PC-3 (cell line): ENCODE results near the gene BTBD6. TPM values are rescaled to one million over a fixed set of nuclear protein-coding genes. Genes with fewer than 3 reads are reported as not detected.

Source experiments
- ATAC-seq: fragments of 200-7000 bp; cut with Tn5 transposase; 2 replicates; pipeline ENCODE4 v1.9.1; 2020; ENCODE audit warnings: mild to moderate bottlenecking, moderate library complexity
- BruUV-seq: library from RNA; stranded (reverse); fragments of 400-500 nt; replicated peaks from 2 replicates; lab custom pipeline; 2021; lab: Mats Ljungman, UMichigan
- CTCF ChIA-PET: fragments of 300-600 bp; sonication (Branson Sonifier 250); formaldehyde crosslinking; loops from one replicate; lab custom pipeline; 2022; ENCODE audit warnings: antibody characterized with exemption; lab: Charles Lee
- POLR2A ChIA-PET: fragments of 300-600 bp; sonication (Branson Sonifier 250); formaldehyde crosslinking; loops from one replicate; lab custom pipeline; 2022; ENCODE audit warnings: antibody characterized with exemption; ENCODE audit not compliant: unreplicated experiment; lab: Charles Lee
- DNase-seq: peaks from one replicate; pipeline ENCODE4 v3.0.0-alpha.2; 2015
- H2AFZ ChIP-seq: fragments of 300-600 bp; sonication (generic); 2 replicates; pipeline ENCODE4 v1.6.0; 2016; ENCODE audit warnings: antibody characterized with exemption, low read length
- H3F3A ChIP-seq: fragments of 300-600 bp; sonication (generic); one replicate; pipeline ENCODE4 v1.6.0; 2017; ENCODE audit warnings: antibody characterized with exemption, low read length, control low read depth, mild to moderate bottlenecking; ENCODE audit not compliant: unreplicated experiment
- H3K27ac ChIP-seq: fragments of 300-600 bp; sonication (generic); 2 replicates; pipeline ENCODE4 v1.5.1; 2016; ENCODE audit warnings: mild to moderate bottlenecking, low read length
- H3K27me3 ChIP-seq: fragments of 300-600 bp; sonication (generic); 2 replicates; pipeline ENCODE4 v1.6.1; 2016; ENCODE audit warnings: low read length, mixed read lengths
- H3K36me3 ChIP-seq: fragments of 300-600 bp; sonication (generic); 2 replicates; pipeline ENCODE4 v1.6.1; 2016; ENCODE audit warnings: low read depth, mixed run types, low read length, mixed read lengths
- H3K4me1 ChIP-seq: fragments of 300-600 bp; sonication (generic); 2 replicates; pipeline ENCODE4 v1.5.1; 2016; ENCODE audit warnings: low read length; ENCODE audit not compliant: insufficient read depth
- H3K4me2 ChIP-seq: fragments of 300-600 bp; sonication (generic); 2 replicates; pipeline ENCODE4 v1.6.0; 2016; ENCODE audit warnings: low read length
- H3K4me3 ChIP-seq: fragments of 300-600 bp; sonication (generic); 2 replicates; pipeline ENCODE4 v1.5.1; 2016; ENCODE audit warnings: mild to moderate bottlenecking, low read length, mixed read lengths
- H3K79me2 ChIP-seq: fragments of 300-600 bp; sonication (generic); 2 replicates; pipeline ENCODE4 v1.6.1; 2017; ENCODE audit warnings: low read length, mixed read lengths
- H3K9ac ChIP-seq: fragments of 300-600 bp; sonication (generic); 2 replicates; pipeline ENCODE4 v1.6.0; 2016; ENCODE audit warnings: mild to moderate bottlenecking, low read length
- H3K9me2 ChIP-seq: fragments of 300-600 bp; sonication (generic); replicated peaks from 2 replicates; pipeline ENCODE4 v1.6.1; 2016; ENCODE audit warnings: mixed run types, low read length, mixed read lengths
- H3K9me3 ChIP-seq: fragments of 300-600 bp; sonication (generic); 2 replicates; pipeline ENCODE4 v1.6.1; 2016; ENCODE audit warnings: low read length, mixed read lengths
- H4K20me1 ChIP-seq: fragments of 300-600 bp; sonication (generic); 2 replicates; pipeline ENCODE4 v1.6.1; 2016; ENCODE audit warnings: low read length, mixed read lengths
- EZH2 ChIP-seq: fragments of 300-600 bp; sonication (generic); IDR thresholded peaks from one replicate; pipeline ENCODE4 v1.6.1; 2017; ENCODE audit warnings: antibody characterized with exemption, mild to moderate bottlenecking, low read length; ENCODE audit not compliant: unreplicated experiment
- EZH2phosphoT487 ChIP-seq: fragments of 300-600 bp; sonication (generic); IDR thresholded peaks from 2 replicates; pipeline ENCODE4 v1.6.1; 2018; ENCODE audit warnings: mild to moderate bottlenecking, antibody characterized with exemption, low read length, borderline replicate concordance
- intact Hi-C: fragments of 100-400 bp; cut with micrococcal nuclease; formaldehyde crosslinking; loops from 2 replicates; pipeline ENCODE4 v1.9.0; 2023
- total RNA-seq: library from RNA; depleted of rRNA; stranded (reverse); fragments of >200 nt; gene quantifications from 2 replicates; pipeline ENCODE4 v1.2.3, GENCODE V29; 2014
- TF ChIP-seq, protein P1 (sequence below): fragments of 300-600 bp; sonication (generic); conservative IDR thresholded peaks from 2 replicates; pipeline ENCODE4 v1.5.1; 2017; ENCODE audit warnings: antibody characterized with exemption, low read depth, mild to moderate bottlenecking, low read length

The BTBD6 gene
- total RNA-seq, 1 experiment from 2014 or later: 104 TPM

DNA sequence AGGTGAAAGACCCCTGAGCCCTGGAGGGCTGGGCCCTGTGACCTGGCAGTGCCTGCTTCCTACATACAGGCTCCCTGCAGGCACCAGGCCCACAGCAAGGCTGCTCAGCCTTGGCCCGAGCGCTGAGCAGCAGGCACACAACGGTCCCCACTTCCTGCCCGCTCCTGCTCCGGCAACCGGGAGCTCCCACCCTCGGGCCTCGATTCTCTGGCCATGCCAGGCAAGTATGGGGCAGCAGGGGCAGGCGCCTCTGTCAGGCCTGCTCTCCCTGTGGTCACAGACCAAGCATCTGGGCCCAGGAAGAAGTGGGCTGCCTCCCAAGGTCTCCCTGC, 36.6 kb upstream of the BTBD6 start:
- CTCF ChIA-PET: no interaction called here
- POLR2A ChIA-PET: no interaction called here

DNA sequence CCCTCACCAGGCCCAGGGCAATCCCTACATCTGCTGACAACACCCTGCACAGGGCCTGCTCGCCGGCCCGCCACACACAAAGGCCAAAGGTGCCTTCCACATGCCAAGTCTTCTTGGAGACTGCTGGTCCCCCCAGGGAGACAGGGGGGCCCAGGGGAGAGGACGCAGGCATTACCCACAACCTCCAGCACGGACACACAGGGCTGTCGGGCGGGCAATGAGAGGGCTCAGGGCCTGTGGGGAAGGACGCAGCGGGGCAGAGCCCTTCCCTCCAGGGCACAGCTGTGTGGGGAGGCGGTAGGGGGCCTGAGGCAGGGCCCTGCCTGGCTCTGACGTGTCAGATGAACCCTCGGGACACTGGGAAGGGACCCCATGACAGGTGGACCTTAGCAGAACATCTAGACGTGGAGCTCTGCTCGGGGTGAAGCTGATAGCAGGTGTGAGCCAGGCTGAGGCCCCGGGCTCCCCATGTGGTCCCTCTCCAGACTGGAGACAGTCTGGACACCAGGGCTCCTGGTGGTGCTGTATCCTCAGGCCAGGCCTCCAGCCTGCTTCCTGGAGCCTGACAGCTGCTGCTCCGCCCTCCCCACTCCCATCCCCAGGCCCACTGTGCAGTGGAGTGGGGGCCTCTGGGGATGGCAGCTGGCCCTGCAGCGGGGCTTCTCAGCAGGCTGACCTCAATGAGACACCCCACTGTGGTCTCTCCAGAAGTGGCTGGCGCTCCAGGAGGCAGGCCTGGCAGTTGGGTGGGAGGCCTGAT, 35.6 kb upstream of the BTBD6 start:
- Histone ChIP-seq H3K9ac (no peak overlapping the region), H3K79me2 (no peaks in the 10 kb centered on the region), H3K27ac (no peak overlapping the region), H2AFZ (no peak overlapping the region), H3K9me3 (no peaks in the 10 kb centered on the region), H3K9me2 (no peaks in the 10 kb centered on the region), H3K4me3 (no peak overlapping the region), H3K27me3 (no peaks in the 10 kb centered on the region), H3F3A (no peaks in the 10 kb centered on the region), H3K4me1 (no peaks in the 10 kb centered on the region), H3K4me2 (no peak overlapping the region), H3K36me3 (no peaks in the 10 kb centered on the region), H4K20me1 (no peaks in the 10 kb centered on the region)
- DNase-seq (no peak), ATAC-seq (no peak)
- ChIA-PET CTCF (no interaction called here), POLR2A (no interaction called here)
- intact Hi-C loops: no loop called here
- BruUV-seq: no TSS peak
- TF ChIP-seq, protein P1, sequence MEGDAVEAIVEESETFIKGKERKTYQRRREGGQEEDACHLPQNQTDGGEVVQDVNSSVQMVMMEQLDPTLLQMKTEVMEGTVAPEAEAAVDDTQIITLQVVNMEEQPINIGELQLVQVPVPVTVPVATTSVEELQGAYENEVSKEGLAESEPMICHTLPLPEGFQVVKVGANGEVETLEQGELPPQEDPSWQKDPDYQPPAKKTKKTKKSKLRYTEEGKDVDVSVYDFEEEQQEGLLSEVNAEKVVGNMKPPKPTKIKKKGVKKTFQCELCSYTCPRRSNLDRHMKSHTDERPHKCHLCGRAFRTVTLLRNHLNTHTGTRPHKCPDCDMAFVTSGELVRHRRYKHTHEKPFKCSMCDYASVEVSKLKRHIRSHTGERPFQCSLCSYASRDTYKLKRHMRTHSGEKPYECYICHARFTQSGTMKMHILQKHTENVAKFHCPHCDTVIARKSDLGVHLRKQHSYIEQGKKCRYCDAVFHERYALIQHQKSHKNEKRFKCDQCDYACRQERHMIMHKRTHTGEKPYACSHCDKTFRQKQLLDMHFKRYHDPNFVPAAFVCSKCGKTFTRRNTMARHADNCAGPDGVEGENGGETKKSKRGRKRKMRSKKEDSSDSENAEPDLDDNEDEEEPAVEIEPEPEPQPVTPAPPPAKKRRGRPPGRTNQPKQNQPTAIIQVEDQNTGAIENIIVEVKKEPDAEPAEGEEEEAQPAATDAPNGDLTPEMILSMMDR: no peak
- no peak for TF ChIP-seq EZH2
- no peak for TF ChIP-seq EZH2phosphoT487

More for the DNA sequence above, 36.6 kb upstream of the BTBD6 start:
- TF ChIP-seq EZH2 (no peak), EZH2phosphoT487 (no peak)
- TF ChIP-seq, protein P1: no peak
- Histone ChIP-seq H3F3A (no peaks in the 10 kb centered on the region), H3K9me3 (no peaks in the 10 kb centered on the region), H3K4me2 (no peak overlapping the region), H2AFZ (no peak overlapping the region), H3K4me3 (no peak overlapping the region), H3K9me2 (no peaks in the 10 kb centered on the region), H3K79me2 (no peaks in the 10 kb centered on the region), H3K36me3 (no peaks in the 10 kb centered on the region), H4K20me1 (no peaks in the 10 kb centered on the region), H3K9ac (no peak overlapping the region), H3K27me3 (no peaks in the 10 kb centered on the region), H3K4me1 (no peaks in the 10 kb centered on the region), H3K27ac (no peak overlapping the region)
- ATAC-seq: no peak
- BruUV-seq: no TSS peak
- DNase-seq: no peak
- intact Hi-C loops: no loop called here

DNA sequence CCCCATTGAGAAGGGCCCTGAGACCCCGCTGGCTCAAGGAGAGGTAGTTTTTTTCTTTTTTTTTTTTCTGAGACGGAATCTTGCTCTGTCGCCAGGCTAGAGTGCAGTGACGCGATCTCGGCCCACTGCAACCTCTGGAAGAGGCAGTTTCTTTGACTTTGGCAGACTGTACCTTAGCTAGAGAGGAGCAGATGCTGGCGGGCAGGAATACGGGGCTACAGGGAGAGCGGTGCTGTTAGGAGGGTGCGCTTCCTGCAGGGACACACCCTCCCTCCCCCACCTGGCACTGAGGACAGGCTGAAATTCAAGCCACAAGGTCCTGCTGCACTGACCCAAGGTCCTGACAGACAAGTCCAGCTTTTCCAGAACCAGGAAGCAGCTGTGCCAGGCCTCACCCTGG, 35.0 kb upstream of the BTBD6 start:
- no peak overlapping the region for H3K9ac ChIP-seq
- no peak for DNase-seq
- H3K9me2 ChIP-seq: no peaks in the 10 kb centered on the region
- no peaks in the 10 kb centered on the region for H3K79me2 ChIP-seq
- no peak overlapping the region for H2AFZ ChIP-seq
- POLR2A ChIA-PET: no interaction called here
- no peak overlapping the region for H3K27ac ChIP-seq
- H3K9me3 ChIP-seq: no peaks in the 10 kb centered on the region
- no peak for ATAC-seq
- TF ChIP-seq EZH2: no peak
- TF ChIP-seq, protein P1: no peak
- no peak for TF ChIP-seq EZH2phosphoT487
- no peaks in the 10 kb centered on the region for H3K27me3 ChIP-seq
- CTCF ChIA-PET: no interaction called here
- H4K20me1 ChIP-seq: no peaks in the 10 kb centered on the region
- H3F3A ChIP-seq: no peaks in the 10 kb centered on the region
- H3K4me3 ChIP-seq: no peak overlapping the region
- intact Hi-C loops: no loop called here
- no peaks in the 10 kb centered on the region for H3K4me1 ChIP-seq
- BruUV-seq: no TSS peak
- no peaks in the 10 kb centered on the region for H3K36me3 ChIP-seq
- no peak overlapping the region for H3K4me2 ChIP-seq
